Skeletal muscle cell (primary cell): ENCODE measurements around the gene DPH1.
"Not testable (repeated sequence)": the region's sequence is repeated elsewhere in the genome, so short reads cannot be mapped to it uniquely, and the experiment has no call there.

ENCODE experiments used
- DNase-seq: peaks from one replicate; pipeline ENCODE4 v3.0.0-alpha.2; 2010; ENCODE audit warnings: low read depth
- H3K4me3 ChIP-seq: 2 replicates; pipeline ENCODE4 v1.5.1; 2011; ENCODE audit warnings: low read depth, mild to moderate bottlenecking, control low read depth, low read length, moderate library complexity

The DPH1 gene

DNA sequence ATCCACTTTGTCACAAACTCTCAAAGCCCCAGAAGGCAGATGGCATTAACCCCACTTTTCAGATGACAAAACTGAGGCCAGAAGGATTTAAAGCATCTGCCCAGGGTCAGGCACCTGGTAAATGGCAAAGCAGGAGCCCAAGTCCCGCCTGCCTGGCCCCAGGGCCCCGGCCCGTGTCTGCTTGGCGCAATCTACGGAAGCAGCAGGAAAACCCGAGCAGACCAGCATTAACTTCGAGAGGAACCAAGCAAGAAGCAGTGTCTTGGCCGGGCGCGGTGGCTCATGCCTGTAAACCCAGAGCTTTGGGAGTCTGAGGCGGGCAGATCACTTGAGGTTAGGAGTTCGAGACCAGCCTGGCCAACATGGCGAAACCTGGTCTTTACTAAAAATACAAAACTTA is 26.4 kb upstream of the DPH1 start:
- DNase-seq = no peak
- no peak overlapping the region for H3K4me3 ChIP-seq

DNA sequence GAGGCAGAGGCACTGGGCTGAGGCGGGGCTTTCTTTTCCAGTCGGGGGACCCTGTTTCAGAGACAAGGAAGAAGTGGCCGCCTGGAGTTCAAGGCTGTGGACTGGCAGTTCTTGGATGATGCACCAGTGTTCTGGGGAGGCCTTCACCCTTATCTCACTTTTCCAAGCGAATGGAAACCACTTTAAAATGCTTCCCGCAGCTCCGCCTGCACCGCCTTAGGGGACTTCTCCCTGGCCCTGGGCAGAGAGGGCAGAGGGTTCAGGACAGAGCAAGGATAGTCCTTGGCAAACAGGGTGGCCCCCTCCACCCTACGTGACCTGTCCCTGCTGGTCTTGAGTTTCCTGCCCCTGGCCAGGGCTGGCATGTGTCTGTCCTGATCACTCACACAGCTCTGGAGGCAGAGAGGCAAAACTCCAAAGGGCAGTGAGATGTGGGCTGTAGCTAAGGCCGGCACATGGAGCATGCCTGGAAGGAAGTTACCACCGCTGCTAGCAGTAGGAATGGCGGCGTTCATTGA is 25.5 kb upstream of the DPH1 start:
- DNase-seq = no peak
- H3K4me3 ChIP-seq = no peak overlapping the region

DNA sequence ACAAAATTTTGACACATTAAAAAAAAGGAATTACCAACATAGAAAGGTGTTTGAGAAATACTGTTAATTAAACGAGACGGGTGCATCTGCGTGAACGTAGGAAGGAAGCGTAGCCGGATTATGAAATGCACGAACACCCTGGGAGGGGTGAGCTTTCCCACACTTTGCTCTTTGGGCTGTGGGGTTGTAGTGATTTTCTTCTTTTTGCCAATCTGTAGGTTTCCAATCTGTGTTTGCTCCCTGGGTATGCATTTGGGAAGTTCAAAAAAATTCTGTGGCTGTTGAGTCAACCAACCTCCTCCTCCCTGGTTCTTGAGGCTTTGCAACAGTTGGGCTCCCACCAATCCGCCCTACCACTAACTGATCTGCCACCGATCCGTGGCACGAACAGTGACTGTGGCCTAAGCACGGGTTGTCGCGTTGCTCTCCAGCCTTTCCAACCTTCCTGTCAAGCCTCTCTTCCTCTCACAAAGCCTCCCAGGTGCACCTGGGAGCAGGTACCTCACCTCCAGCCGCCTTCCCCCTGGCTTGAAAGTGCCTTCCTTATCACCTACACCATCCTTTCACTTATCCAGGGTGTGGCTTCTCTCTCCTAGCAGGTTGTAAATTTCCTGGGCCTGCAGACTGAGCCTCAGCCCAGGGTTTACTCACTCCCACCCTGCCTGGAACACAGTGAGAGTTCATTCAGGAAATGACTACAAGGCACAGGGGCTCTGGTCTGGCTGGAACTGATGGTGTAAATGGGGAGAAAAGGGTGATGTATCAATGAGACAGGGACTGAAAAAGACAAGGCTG is 21.4 kb upstream of the DPH1 start:
- DNase-seq = no peak
- no peak overlapping the region for H3K4me3 ChIP-seq

DNA sequence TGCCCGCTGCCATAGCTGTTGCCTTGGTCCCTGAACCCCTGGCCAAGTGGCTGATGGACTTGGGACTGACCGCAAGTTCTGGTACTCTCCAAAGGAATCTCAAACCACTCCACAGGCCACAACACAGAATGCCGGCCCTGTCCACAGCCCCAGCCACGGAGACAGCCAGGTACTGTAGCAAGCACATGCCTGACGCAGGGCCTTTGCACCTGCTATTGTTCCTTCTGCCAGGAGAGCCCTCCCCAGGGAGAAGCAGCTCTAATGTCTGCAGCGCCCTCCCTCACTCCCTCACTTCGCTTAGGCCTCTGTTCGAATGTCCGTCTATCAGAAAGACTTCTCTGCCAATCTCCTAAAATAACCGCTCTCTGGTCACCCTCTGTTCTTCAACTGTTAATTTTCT is 20.2 kb upstream of the DPH1 start:
- no peak overlapping the region for H3K4me3 ChIP-seq
- no peak for DNase-seq

DNA sequence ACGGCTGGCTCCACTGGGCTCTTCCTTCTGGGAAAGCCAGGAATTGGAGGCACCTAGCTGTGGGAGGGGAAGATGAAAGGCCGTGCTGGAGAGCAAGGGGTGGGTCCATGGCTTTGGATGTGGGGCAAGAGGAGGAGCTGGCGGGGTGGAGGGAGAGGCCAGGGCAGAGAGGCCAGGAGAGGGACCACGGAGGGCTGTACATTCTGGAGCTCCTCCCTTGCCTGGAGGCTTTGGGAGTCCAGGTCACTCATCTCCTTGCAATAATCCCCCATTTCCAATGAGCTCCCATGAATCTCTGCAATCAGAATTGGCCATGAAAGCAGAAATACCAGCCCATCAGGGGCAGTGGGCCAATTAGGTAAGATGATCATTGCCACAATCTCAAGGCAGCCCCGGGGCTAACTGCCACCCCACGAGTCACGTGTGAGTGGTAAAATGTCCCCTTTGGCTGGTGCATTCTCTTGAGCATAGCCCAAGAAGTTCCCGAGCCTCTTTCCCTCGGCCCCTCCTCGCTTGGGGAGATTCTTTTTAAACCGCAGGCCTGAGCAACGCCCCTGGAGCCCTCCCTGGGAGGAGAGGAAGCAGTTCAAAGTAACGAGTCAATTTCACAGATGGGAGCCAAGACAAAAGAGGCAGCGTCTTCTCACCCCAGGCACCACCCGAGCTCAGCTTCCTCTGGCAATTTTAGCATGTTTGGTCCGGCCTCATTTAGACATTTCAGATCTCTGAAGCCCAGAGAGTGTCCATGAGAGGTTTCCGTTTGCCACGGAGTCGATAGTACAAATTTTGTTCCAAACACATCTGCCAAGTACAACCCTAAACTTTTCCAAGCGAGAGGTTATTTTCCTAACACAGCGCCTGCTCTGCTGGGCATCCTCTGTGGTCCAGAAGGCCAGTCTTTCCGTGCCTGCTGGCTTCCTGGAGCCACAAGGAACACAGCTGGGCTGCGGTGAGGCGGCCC is 18.3 kb upstream of the DPH1 start:
- no peak for DNase-seq
- H3K4me3 ChIP-seq = no peak overlapping the region

DNA sequence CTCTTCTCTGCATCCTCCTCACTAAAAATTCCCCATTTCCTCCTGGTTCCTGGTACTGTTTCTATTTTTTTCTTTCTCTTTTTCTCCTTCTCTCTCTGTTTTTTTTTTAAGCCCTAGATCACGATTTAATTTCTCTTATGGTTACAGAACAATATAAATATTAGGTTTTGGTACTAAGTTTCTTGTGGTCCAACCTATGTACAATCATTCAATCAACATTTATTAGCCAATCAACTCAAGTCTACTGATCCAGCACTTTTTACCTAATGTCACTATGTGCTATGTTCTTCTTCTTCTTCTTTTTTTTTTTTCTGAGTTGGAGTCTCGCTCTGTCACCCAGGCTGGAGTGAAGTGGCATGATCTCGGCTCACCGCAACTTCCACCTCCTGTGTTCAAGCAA is 17.5 kb upstream of the DPH1 start:
- no peak overlapping the region for H3K4me3 ChIP-seq
- DNase-seq = no peak

DNA sequence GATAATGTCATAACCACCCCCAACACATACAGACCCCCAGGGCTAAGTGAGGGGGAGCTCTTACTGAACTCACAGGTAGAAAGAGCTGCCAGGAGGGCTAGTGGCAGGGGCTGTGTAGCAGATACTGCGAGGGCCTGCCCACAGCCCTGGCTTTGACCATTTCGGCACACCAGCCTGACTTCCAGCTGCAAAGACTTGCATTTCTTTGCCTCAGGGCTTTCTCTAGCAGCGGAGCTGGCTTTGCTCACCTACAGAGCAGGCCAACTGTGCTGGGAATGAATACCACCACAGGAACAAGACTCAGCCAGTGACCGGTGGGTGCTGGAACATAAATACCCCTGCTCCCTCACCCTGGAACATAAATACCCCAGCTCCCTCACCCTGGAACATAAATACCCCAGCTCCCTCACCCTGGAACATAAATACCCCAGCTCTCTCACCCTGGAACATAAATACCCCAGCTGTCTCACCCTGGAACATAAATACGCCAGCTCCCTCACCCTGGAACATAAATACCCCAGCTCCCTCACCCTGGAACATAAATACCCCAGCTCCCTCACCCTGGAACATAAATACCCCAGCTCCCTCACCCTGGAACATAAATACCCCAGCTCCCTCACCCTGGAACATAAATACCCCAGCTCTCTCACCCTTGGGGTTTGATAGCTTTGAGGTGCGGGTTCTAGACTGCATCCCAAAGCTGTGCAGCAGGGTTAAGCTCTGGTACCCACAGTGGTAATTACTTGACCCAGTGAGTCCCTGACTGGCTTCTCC is 16.5 kb upstream of the DPH1 start:
- not testable (repeated sequence) for DNase-seq

DNA sequence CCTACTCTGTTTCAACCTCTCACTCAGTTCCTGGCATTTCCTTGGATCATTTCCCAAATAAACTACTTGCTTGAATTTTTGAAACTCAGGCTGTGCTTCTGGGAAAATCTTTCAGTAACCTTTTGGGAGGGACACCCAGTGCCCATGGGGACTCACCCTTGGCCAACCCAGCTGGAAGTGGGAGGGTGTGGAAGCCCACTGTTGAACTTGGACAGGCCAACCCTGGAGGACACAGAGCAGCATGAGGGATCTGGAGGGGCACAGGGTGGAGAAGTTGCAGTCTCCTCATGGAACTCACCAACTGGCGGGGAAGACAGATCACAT is 16.0 kb upstream of the DPH1 start:
- no peak overlapping the region for H3K4me3 ChIP-seq
- no peak for DNase-seq

More for the DNA sequence above, 16.5 kb upstream of the DPH1 start:
- not testable (repeated sequence) for H3K4me3 ChIP-seq

DNA sequence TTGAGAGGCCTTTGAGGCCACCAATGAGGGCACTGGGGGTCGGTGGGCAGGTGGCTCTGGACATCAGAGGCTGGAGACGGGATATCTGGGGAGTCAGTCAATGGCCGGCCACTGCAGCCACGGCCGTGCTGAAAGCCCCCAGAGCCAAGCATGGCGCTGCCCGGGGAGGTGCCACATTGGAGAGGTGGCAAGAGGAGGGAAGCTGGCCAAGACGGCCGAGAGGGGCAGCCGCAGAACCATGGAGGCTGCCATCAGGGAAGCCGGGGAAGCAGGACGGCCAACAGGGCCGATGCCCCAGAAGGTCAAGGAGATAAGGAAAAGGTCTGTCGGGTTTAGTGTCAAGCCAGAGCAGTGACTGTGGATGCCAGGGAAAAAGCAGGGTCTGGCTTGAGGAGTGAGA is 14.6 kb upstream of the DPH1 start:
- DNase-seq = no peak
- H3K4me3 ChIP-seq = no peak overlapping the region

DNA sequence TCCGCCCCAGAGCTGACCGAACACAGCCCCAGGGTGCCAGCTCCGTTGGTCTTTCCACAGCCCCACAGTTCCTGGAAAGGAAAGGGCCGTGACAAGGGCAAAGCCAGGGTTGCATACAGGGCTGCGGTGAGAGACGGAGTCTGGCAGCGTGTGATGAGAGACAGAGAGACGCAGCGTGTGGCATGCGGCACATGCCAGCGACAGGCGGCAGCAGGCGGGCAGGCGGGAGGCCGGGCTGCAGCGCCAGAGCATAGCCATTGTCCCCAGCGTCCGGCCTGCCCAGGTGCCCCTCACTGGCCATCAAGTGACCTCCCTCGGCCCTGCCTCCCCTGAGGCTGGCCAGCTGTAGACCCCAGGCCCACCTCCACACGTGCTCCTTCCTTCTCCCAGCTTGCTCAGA is 13.5 kb upstream of the DPH1 start:
- H3K4me3 ChIP-seq = no peak overlapping the region
- DNase-seq = no peak

DNA sequence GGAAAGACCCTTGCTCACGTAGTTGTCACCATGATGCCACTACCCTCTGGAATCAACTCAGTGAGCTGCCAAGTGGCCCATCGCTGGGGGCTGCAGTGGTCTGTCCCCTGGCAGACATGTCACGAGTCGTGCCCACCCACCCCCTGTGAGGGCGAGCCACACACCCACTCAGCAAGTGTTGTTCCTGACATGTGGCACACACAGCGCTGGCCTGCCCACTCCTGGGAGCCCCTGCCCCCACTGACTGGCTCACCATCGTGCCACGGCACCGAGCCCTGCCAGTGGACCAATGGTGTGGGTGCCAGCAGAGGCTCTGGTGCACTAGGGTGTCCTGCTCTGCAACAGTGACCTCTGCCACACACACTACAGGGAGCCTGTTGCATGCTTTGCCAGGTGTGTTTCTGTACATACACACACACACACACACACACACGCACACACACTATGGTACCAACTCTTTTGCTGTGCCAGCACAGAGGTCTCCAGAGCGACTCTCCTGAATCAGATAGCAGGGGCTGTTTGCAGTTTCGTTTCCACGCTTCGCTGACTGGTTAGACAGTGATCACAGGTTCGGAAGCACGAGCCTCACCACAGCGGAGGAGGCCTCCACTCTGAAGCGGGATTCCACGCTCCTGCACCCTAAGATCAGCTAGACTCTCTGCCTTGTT is 12.5 kb upstream of the DPH1 start:
- no peak overlapping the region for H3K4me3 ChIP-seq
- DNase-seq = no peak

DNA sequence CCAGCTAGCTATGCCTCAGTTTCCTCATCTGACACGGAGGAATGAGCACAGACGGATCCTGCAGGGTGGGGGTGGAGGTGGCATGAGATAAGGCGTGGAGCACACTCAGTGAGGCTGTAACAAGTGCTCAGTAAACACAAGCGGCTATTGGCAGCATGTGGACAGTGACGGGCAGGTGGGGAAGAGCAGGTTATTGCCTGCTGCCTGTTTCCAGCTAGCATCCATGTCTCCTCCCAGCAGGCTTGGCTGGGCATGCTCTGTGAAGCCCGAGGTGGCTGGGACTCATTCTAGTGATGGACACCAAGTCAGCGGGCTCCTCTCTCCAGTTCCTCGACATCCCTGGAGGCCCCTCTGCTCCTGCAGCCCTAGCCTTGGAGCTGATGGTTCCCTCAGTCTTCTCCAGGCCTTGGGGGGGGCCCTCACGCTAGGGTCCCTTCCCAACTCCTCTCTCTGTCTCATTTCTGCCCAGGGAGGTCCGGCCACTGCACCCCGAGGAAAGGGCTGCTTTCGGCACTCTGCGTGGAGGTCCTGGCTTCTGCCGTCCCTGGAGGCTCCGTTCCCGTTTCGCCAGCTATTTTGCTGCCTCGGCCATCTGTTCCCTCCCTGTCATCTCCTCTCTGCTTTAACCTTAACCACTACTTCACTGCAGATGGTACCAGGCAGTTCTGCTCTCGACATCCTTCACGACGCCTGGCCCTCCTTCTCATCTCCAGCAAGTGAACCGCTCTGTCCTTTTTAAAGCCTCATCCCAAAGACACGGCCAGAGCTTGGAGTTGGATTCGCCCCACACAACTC is 11.0 kb upstream of the DPH1 start:
- no peak overlapping the region for H3K4me3 ChIP-seq
- no peak for DNase-seq

DNA sequence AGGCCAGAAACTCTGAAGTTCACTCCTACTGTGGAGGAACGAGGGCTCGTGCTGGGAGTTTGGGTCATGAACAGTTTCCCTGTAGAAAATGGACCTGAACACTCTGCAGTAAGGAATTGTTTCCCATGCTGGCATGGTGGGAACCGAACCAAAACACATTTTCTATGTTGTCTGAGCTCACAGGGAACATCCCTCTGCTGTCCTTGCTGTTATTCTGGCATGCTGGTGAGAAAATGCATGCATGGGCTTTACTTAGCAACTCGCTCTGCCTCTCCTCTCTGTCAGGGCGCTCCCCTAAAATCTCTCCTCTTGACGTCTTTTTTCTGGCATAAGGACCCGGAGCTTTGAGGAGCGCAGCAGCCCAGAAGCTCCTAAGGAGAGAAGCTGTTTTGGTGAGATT is 10.2 kb upstream of the DPH1 start:
- H3K4me3 ChIP-seq = no peak overlapping the region
- no peak for DNase-seq

DNA sequence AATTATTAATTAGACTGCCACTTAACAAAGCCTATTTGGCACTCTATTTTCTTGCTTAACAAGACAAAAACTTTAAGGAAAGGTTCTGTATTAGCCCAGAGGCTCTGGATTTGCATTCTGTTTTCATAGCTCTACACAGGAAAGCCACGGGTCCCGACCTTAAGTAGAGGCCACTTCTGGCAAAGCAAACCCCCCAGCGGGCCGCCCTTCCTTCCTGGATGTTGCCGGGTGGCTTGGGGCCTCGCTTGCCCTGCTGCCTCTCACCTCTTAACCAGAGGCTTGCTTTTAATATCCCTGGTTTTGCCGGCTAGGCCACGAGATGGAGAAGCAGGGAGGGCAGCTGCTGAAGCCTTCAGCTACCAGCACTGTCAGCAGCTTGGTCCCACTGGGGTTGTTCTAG is 9.2 kb upstream of the DPH1 start:
- no peak overlapping the region for H3K4me3 ChIP-seq

DNA sequence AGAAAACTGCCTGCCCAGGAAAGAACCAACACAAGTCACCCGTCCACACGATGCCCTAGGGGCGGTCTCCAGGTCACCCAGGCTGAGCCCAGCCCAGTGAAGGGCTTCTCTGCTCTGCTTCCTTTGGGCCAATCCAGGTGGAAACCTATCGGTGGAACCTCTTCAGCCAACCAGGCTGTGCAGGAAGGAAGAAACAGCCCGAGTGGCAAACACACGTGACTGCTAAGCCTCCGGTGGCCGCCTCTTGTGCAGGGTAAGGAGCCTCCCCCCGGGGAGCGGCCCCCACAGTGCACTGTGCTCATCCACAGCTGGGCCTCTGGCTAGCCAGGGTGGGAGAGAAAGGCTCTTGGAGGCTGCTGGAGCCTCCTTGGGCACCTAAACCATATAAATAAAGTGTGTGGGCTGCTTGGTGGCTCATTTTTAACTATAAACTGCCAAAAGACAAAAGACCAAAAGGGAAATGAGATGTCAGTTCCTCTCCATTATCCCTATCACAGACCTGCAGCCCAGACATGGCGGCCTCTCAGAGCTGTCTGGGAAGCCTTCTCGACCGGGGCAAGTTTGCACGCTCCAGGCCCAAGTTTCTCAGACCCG is 7.2 kb upstream of the DPH1 start:
- DNase-seq = no peak
- H3K4me3 ChIP-seq = no peak overlapping the region

More for the DNA sequence above, 9.2 kb upstream of the DPH1 start:
- no peak for DNase-seq

DNA sequence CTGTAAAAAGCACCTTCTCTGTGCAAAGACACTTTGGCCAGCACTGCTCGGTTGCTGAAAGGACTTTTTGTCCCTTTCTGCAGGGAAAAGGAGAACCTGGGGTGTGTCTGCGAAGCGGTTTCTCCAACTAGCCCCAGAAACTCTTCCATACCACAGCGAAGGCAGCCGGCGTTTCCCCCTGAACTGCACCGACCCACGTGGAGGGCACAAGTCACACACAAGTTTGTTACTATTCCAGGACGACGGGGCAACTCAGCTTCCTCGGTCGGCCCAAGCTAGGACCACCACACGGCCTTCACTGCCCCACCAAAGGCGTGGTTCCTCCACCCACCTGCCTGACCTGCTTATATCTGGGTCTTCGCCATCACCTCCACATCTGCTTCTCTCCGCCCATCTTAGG is 6.7 kb upstream of the DPH1 start:
- no peak for DNase-seq
- H3K4me3 ChIP-seq = no peak overlapping the region

DNA sequence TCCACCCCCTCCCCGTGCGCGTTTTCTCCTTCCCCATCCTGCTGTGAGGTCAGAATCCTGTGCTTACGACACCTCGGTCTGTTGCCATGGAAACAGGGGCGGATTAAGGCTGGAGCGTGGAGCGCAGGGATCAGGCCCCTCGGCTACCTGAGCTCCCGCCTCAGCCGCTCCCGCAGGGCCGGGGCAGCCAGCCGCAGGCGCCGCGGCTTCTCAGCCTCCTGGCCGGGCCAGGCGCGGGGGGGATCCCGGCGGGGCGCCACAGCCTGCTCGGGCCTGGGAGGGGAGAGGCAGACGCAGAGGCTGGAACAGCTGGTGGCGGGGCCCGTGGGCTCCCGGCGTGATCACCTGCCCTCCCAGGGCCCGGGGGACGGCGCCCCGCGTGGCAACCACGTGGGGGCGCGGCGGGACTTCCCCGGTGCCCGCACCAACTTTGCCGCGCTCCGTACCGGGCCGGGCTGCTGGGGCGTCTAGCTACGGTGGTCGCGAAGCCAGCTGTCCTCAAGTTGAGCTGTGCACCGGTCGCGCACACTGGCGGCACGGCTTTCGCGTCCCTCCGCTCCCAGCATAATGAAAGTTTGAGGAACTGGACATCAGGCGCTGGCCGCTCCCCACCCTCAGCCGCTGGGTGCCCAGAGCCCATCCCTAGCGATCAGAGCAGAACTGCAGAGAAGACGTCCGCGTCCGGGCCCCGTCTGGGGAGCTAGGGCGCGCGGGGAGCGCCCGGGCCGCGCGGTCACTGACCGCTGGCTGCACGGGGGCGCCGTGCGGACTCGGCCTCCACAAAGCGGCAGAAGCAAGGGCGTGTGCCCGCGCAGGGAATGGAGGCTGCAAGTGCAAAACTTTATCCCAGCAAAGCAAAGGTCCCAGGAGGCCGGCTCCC is 6.0 kb upstream of the DPH1 start:
- DNase-seq = no peak
- peak overlapping the region; percentile 47 for H3K4me3 ChIP-seq
